ENCODE measurements around the gene ENSA.
"Not testable (repeated sequence)": the region's sequence is repeated elsewhere in the genome, so short reads cannot be mapped to it uniquely, and the experiment has no call there.

The ENSA gene

GRCh38 chr1:150581437-150581836 lies 48.0 kb downstream of the ENSA start:
- WGBS, 2 experiments: 90 to 98% methylated on average over 7 of the region's 7 CpGs
- H3K4me3 ChIP-seq (ENCODE audit: insufficient read depth, low read depth, low read length); H3K9me3 ChIP-seq (ENCODE audit: control insufficient read depth, low read length); H3K27ac ChIP-seq (ENCODE audit: insufficient read depth, low read depth, low read length, poor library complexity, severe bottlenecking); H3K27me3 ChIP-seq (ENCODE audit: control insufficient read depth, insufficient read depth, low read length, poor library complexity, severe bottlenecking); H3K36me3 ChIP-seq (ENCODE audit: control insufficient read depth, insufficient read depth, low read length); H3K4me1 ChIP-seq (ENCODE audit: control insufficient read depth, insufficient read depth, low read length): not testable (repeated sequence)

GRCh38 chr1:150580966-150581365 lies 48.4 kb downstream of the ENSA start:
- not testable (repeated sequence) for H3K27ac ChIP-seq (ENCODE audit: insufficient read depth, low read depth, low read length, poor library complexity, severe bottlenecking); H3K4me3 ChIP-seq (ENCODE audit: insufficient read depth, low read depth, low read length); H3K9me3 ChIP-seq (ENCODE audit: control insufficient read depth, low read length); H3K4me1 ChIP-seq (ENCODE audit: control insufficient read depth, insufficient read depth, low read length); H3K27me3 ChIP-seq (ENCODE audit: control insufficient read depth, insufficient read depth, low read length, poor library complexity, severe bottlenecking)
- 94 to 97% methylated on average over 3 of the region's 3 CpGs for WGBS, 2 experiments
- peaks cover 12% of the 10 kb centered on the region for H3K36me3 ChIP-seq (ENCODE audit: control insufficient read depth, insufficient read depth, low read length)

- WGBS, 2 experiments: 80 to 83% methylated on average over 14 to 15 of the region's 15 CpGs
- Histone ChIP-seq H3K27me3 (ENCODE audit: control insufficient read depth, insufficient read depth, low read length, poor library complexity, severe bottlenecking) (no peaks in the 10 kb centered on the region), H3K36me3 (ENCODE audit: control insufficient read depth, insufficient read depth, low read length) (peaks cover 20% of the 10 kb centered on the region), H3K4me1 (ENCODE audit: control insufficient read depth, insufficient read depth, low read length) (peaks cover 17% of the 10 kb centered on the region), H3K9me3 (ENCODE audit: control insufficient read depth, low read length) (no peaks in the 10 kb centered on the region), H3K4me3 (ENCODE audit: insufficient read depth, low read depth, low read length) (peak overlapping the region; percentile 96), H3K27ac (ENCODE audit: insufficient read depth, low read depth, low read length, poor library complexity, severe bottlenecking) (peak overlapping the region; percentile 99)
These were observed 49.3 kb downstream of the ENSA start for GRCh38 chr1:150579945-150580642.

- peaks cover 28% of the 10 kb centered on the region for H3K36me3 ChIP-seq (ENCODE audit: control insufficient read depth, insufficient read depth, low read length)
- H3K9me3 ChIP-seq (ENCODE audit: control insufficient read depth, low read length): no peaks in the 10 kb centered on the region
- WGBS, 2 experiments: 0% methylated on average over 94 of the region's 94 CpGs
- no peaks in the 10 kb centered on the region for H3K27me3 ChIP-seq (ENCODE audit: control insufficient read depth, insufficient read depth, low read length, poor library complexity, severe bottlenecking)
- H3K4me1 ChIP-seq (ENCODE audit: control insufficient read depth, insufficient read depth, low read length): peaks cover 17% of the 10 kb centered on the region
- H3K27ac ChIP-seq (ENCODE audit: insufficient read depth, low read depth, low read length, poor library complexity, severe bottlenecking): peak within 1 kb of the TSS; percentile 99
- H3K4me3 ChIP-seq (ENCODE audit: insufficient read depth, low read depth, low read length): peak within 1 kb of the TSS; percentile 96
These were observed 50.1 kb downstream of the ENSA start, which contains the start of gene MCL1 for GRCh38 chr1:150579110-150579944. TSS of gene MCL1 (minus strand) at chr1:150579610. CDS start at chr1:150579530, 80 bp downstream.

- Histone ChIP-seq H3K4me1 (ENCODE audit: control insufficient read depth, insufficient read depth, low read length) (peaks cover 17% of the 10 kb centered on the region), H3K36me3 (ENCODE audit: control insufficient read depth, insufficient read depth, low read length) (peaks cover 32% of the 10 kb centered on the region), H3K27ac (ENCODE audit: insufficient read depth, low read depth, low read length, poor library complexity, severe bottlenecking) (peak overlapping the region; percentile 99), H3K9me3 (ENCODE audit: control insufficient read depth, low read length) (no peaks in the 10 kb centered on the region), H3K27me3 (ENCODE audit: control insufficient read depth, insufficient read depth, low read length, poor library complexity, severe bottlenecking) (no peaks in the 10 kb centered on the region), H3K4me3 (ENCODE audit: insufficient read depth, low read depth, low read length) (peak overlapping the region; percentile 96)
- WGBS, 2 experiments: 0 to 1% methylated on average over 50 of the region's 50 CpGs
These were observed 50.9 kb downstream of the ENSA start for GRCh38 chr1:150578272-150579109.

- H3K36me3 ChIP-seq (ENCODE audit: control insufficient read depth, insufficient read depth, low read length): peaks cover 40% of the 10 kb centered on the region
- H3K27me3 ChIP-seq (ENCODE audit: control insufficient read depth, insufficient read depth, low read length, poor library complexity, severe bottlenecking): no peaks in the 10 kb centered on the region
- WGBS, 2 experiments: 2 to 4% methylated on average over 11 of the region's 11 CpGs
- H3K4me3 ChIP-seq (ENCODE audit: insufficient read depth, low read depth, low read length): peak overlapping the region; percentile 96
- peaks cover 17% of the 10 kb centered on the region for H3K4me1 ChIP-seq (ENCODE audit: control insufficient read depth, insufficient read depth, low read length)
- no peaks in the 10 kb centered on the region for H3K9me3 ChIP-seq (ENCODE audit: control insufficient read depth, low read length)
- peak overlapping the region; percentile 99 for H3K27ac ChIP-seq (ENCODE audit: insufficient read depth, low read depth, low read length, poor library complexity, severe bottlenecking)
These were observed 51.7 kb downstream of the ENSA start for GRCh38 chr1:150577557-150578271.

GRCh38 chr1:150576794-150577556 lies 52.4 kb downstream of the ENSA start:
- 43 to 53% methylated on average over 2 of the region's 2 CpGs for WGBS, 2 experiments
- Histone ChIP-seq H3K4me3 (ENCODE audit: insufficient read depth, low read depth, low read length) (peak overlapping the region; percentile 96), H3K27me3 (ENCODE audit: control insufficient read depth, insufficient read depth, low read length, poor library complexity, severe bottlenecking) (no peaks in the 10 kb centered on the region), H3K36me3 (ENCODE audit: control insufficient read depth, insufficient read depth, low read length) (peaks cover 47% of the 10 kb centered on the region), H3K4me1 (ENCODE audit: control insufficient read depth, insufficient read depth, low read length) (peaks cover 17% of the 10 kb centered on the region), H3K27ac (ENCODE audit: insufficient read depth, low read depth, low read length, poor library complexity, severe bottlenecking) (no peak overlapping the region), H3K9me3 (ENCODE audit: control insufficient read depth, low read length) (no peaks in the 10 kb centered on the region)

- H3K27me3 ChIP-seq (ENCODE audit: control insufficient read depth, insufficient read depth, low read length, poor library complexity, severe bottlenecking): no peaks in the 10 kb centered on the region
- WGBS, 2 experiments: 33 to 63% methylated on average over 1 to 4 of the region's 4 CpGs
- no peak overlapping the region for H3K27ac ChIP-seq (ENCODE audit: insufficient read depth, low read depth, low read length, poor library complexity, severe bottlenecking)
- H3K36me3 ChIP-seq (ENCODE audit: control insufficient read depth, insufficient read depth, low read length): peaks cover 51% of the 10 kb centered on the region
- H3K9me3 ChIP-seq (ENCODE audit: control insufficient read depth, low read length): no peaks in the 10 kb centered on the region
- peak overlapping the region; percentile 96 for H3K4me3 ChIP-seq (ENCODE audit: insufficient read depth, low read depth, low read length)
- peaks cover 17% of the 10 kb centered on the region for H3K4me1 ChIP-seq (ENCODE audit: control insufficient read depth, insufficient read depth, low read length)
These were observed 53.1 kb downstream of the ENSA start for GRCh38 chr1:150576367-150576711.
